HG03460 (cell line): Measurements from ENCODE around the gene LRRC2.
"Not testable (repeated sequence)": the region's sequence is repeated elsewhere in the genome, so short reads cannot be mapped to it uniquely, and the experiment has no call there.

Experiments used
- ATAC-seq: cut with Tn5 transposase; IDR thresholded peaks from one replicate; pipeline ENCODE4 v1.9.1; 2021; ENCODE audit not compliant: unreplicated experiment

Gene LRRC2

DNA sequence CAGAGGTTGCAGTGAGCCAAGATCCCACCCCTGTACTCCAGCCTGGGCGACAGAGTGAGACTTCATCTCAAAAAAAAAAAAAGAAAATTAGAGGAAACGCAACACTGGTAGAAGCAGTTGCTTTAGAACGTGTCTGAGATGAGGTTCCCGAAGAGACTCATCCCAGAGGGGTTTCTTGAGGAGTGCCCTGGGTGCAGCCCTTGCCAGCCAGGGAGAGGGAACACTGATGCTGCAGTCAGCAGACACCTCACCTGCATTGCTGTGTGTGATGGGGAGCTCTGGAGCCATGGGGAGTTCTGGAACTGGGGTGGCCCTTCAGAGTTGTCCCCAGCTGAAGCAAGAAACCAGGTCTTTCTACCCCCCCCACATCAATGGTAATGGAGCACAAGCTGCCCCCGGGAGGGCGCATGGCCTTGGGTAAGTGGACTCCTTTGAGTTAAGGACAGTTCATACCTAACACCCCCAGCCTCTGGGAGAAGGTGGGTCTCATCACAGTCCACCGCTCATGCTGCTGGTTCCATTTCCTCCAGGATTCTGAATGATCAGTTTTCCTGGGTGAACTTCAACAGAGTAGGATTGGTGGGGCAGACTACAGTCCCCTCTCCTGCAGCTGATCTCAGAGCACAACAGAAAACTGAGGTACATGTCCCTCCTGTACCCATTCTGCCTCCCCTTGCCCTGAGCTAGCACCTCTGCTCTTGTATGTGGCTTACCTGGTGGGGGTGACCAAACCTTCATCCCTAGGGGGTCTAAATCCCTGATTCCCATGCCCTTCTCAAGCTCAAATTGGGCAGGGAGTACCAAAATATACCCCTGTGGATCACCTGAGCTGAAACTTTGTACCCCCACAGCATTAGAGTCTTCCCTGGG, 18.7 kb upstream of the LRRC2 start:
- no peak for ATAC-seq

DNA sequence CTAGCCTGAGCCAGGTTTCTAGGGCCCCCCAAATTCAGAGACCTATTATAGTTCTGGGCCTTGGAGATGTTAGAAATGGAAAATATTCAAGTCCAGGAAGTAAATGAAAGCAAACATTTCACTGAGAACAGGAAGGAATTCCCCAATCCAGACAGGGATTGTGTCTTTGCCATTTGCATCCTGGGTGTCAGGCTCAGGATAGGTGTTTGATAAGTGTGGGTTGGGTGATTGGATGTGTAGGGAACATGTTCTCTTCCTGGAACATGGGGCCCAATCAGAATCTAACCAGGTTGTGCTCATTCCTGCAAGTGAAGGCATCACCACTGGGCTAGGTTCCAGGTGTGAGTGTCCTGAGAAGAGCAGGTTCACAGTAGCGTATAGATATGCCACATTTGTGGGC, 14.6 kb upstream of the LRRC2 start:
- ATAC-seq: no peak

DNA sequence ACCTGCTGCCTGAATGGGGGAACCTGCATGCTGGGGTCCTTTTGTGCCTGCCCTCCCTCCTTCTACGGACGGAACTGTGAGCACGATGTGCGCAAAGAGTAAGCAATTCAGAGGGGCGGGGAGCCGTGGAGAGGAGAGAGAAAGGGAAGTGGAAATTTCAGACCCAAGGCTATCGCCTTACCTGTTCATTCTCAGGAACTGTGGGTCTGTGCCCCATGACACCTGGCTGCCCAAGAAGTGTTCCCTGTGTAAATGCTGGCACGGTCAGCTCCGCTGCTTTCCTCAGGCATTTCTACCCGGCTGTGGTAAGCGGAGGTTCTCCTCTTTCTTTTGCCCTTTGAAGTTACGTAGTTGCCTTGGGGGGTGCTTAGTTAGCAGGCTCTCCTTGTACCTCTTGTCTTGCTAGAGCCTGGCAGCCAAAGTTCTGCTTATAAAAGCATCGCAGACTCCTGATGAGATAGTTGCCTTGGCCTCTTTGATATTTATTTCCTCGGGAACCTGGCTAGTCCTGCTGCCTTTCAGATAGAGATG, 13.7 kb upstream of the LRRC2 start:
- ATAC-seq: no peak

DNA sequence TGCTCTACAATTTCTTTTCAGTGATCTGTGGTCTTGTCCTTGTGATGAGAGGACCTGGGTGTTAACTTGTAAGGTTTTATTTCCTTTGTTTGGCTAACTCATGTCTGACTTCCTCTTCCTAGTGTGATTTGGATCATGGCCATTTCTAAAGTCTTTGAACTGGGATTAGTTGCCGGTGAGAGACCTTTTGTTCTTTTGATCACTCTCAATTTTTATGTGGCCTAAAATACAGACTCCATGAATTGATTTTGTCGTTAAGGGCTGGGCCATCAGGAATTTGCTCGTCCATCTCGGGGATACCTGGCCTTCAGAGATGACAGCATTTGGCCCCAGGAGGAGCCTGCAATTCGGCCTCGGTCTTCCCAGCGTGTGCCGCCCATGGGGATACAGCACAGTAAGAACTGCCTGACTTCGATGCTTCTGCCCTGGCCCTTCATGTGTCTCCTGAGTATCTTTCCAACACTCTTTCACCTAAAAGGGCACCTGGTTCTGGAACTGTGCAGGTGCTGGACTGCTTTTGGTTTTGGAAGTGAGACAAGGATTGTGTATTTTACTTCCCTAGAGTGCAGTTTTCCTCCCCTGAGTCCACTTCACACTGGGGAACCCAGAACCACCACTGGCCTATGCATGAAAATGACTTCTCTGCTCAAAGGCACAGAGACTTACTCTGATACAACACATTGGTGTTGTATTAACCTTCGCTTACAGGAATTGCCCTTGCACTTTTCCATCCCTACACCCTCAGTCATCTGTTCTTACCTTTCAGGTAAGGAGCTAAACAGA, 13.1 kb upstream of the LRRC2 start:
- ATAC-seq: no peak

DNA sequence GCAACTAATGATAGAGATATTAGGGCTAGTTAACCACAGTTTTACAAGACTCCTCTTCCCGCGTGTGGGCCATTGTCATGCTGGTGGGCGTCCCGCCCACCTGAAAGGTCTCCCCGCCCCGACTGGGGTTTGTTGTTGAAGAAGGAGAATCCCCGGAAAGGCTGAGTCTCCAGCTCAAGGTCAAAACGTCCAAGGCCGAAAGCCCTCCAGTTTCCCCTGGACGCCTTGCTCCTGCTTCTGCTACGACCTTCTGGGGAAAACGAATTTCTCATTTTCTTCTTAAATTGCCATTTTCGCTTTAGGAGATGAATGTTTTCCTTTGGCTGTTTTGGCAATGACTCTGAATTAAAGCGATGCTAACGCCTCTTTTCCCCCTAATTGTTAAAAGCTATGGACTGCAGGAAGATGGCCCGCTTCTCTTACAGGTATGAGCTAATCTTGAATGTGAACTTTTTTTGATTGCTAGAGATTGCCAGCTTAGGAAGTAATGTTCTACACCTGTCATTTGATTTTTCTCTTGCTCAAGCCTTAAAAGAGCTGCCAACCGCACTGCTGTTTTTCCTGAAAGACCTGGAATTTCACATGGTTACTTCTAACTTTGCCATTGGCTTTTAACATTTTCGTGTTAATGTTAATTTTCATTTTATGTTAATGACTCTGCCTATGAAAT, 11.6 kb upstream of the LRRC2 start:
- not testable (repeated sequence) for ATAC-seq

DNA sequence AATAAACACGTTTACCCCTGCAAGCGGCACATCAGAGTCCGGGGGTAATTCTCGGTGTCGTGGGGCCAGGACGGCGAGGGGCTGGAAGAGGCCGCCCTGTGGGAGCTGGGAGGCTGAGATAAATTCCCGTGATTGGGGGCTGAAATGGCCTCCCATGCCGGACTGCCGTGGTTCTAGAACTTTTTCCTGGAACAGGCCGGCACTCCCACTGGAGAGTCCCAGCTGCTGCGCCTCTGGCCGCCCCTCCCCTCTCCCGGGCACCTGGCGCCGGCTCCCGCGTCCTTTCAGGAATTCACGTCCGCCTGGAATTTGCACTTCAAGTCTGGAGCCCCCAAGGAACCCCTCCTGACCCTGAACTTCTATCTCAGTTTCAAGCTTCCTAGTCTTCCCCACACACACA, 10.8 kb upstream of the LRRC2 start:
- no peak for ATAC-seq

DNA sequence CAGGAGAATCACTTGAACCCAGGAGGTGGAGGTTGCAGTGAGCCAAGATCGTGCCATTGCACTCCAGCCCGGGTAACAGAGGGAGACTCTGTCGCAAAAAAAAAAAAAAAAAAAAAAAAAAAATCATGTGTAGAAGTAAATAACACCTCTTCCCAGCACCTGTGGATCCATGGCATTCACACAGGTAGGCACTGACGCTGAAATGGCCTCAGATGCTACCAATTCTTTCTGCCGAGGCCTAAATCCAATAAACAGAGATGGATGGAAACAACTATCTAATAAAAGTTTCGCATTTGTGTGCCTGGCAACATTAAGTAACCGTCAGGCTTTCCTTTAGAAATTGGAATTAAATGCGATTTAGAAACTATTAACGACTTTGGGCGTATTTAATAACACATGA, 10.3 kb upstream of the LRRC2 start:
- no peak for ATAC-seq

DNA sequence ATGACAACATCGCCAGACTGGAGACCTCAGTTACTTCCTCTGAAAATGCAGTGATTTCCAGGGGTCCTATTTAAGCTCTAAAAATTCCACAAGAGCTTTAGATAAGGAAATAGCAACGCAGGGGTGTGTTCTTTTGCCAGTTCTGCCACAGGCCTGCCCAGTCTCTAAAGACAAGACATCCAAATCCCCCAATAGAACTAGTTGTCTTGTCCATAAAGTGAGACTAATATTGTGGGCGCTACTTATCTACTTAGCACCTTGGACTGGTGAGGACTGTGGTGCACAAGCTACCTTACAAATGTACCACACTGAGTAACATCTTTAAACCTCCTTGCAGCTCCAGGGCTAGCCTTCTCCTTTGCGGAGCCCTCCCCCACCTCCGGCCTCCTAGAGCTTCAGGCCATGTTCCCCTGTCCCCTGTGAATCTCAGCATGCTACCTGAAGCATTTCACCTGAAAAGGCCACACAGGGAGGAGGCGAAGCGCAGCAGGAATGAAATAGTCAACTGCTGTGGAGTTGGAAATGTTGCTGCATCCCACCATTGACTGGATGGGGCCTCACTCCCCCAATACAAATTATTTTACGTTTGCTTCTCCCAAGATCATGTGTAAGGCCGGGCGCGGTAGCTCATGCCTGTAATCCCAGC, 9.6 kb upstream of the LRRC2 start:
- ATAC-seq: no peak

DNA sequence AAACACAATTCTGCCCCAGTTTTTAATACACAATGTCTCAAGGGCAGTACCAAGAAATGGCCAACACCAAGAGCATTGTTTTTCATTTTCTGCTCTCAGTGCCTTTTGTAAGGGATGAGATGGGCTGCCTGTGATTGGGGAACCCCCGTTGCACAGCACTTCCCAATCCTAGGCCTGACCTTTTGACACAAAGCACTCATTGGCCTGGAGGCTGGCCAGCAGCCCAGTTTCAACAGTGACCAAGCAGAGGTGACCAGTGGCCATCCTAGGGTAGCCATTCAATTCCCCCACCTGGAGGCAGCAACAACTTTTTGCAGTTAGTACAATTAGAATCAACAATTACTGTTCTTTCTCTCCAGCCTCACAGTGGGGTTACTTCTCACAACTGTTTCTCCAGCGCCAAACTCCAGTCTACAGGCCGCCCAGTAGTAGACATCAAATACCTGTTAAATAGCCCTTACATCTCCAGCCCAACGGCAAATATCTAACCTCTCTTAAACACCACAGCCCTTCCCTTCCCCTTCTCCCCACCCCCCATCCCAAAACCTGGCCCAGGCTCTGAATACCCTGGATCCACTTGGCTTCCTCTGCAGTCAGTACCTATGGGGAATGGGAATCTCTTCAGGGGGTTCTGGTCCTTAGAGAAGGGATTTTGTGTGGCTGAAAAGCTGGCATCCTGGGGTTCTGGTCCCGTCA, 8.9 kb upstream of the LRRC2 start:
- no peak for ATAC-seq

DNA sequence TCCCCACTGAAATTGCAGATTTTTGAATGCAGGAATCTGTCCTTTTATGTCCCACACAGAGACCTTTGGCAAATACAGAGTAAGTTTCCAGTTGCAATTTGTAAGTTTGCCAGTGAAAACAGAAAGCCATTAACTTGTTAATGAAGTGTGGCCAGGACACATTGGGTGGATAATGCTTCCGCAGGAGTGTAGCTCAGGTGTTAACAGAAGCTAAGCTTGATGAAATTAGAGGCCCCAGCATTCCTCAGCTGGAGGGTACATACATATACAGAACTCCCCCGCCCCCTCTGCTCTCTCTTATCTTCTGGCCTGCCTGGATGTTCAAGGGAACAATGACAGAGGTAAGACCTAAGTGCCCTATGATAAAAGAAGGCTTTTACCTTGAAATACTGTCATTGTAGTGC, 8.1 kb upstream of the LRRC2 start:
- no peak for ATAC-seq

DNA sequence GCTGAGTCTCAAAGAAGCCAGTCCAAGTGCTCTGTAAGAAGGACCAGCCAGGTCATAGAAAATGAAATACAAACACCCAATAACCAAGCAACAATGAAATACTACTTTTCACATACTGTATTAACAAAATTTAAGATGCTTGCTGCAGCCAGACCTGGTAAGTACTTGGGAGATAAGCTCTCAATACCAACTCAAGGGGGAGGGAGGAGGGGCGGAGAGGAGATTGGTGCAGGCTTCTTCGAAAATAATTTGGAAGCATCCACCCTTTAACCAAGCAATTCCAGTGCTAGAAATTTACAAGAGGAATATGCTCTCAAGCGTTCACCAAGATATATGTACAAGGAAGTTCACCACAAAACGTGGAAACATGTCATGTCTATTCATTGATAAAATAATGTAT, 7.6 kb upstream of the LRRC2 start:
- no peak for ATAC-seq

DNA sequence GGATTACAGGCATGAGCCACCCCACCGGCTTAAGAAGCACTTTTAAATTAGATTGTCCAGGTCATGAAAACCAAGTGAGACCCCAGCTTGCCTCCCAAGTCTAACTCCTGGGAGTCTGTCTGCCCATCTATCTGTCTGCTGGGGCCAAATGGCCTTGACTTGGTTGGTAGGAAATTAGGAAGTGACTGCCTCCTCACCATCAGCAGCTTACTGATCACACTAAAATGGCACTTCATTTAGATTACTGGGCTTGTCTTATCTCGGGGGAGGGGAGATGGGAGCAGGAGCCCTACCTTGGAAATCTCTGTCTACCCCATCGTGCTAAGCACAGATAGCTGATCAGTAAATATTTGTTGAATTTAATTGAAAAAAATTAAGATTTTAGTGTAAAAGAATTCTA, 5.6 kb upstream of the LRRC2 start:
- no peak for ATAC-seq

DNA sequence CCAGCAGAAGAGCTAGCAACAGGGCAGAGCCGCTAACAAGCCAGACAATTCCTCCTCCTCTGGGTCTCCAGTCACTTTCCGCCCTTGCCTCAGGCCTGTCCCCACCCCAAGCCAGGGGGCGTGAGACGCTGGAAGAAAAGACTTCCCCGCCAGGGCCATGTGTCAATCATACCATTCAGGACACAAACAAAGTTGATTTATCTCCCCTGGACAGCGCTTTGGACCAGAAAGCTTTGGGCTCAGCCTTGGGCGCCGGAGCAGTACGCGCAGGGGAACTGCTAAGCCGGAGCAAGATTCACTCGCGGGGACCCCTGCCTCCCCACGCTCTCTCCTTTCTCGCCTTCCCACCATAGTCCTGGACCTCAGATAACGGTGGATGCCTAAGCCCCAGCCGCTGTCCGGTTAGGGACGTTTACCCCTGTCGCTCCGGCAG, 479 bp downstream of the LRRC2 start:
- no peak for ATAC-seq

DNA sequence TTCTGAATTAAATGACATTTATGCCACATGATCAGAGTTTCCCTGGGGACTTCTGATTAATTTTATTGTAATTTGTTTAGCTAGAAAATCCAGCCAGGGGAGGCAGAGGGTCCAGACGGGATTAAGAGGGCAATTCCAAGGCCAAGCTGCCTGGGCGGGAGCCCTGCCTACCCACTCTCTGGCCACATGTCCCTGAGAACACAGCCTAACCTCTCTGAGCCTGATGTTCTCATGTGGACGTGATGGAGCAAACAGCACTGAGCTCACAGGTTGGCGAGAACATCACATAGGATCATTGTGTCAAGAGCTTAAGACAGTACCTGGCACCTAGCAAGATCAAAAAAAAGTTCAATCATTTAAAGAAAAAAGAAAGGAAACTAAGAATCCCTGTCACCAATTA, 1.0 kb downstream of the LRRC2 start:
- no peak for ATAC-seq

DNA sequence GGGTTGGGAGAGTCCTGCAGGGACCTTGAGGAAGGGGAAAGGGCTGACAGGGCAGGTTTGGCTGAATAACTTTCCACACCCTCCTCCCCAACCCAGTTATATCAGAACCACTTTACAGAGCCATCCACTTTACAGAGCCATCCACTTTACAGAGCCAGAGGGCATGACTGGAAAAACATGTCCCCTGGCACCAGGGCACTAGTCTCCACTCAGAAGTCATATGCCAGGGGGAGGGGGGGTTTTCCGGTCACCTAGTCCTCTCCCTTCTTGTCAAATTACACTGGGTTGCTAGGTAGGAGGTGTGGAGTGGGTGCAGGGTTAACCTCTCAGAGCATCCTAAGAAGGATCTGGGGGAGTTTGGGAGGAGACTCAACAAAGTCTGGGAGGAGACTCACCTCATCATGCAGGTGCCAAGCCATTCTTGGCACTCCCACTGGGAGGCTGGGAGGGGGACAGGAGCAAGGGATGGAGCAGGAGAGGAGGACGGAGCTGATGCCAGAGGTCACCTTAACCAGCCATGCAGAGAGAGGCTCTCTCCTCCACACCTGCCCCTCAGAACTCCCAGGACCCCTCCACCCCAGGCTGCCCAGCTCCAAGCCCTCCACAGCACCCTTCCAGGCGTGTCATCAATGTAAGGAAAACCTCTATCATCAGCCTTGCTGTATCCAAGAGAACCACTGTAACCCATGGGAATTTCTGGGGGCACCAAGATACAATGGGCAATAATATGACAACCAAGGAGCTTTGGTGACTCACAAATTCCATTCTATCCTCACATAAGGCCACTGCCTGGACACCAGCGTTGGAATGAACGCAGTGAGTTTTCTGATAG, 1.7 kb downstream of the LRRC2 start:
- ATAC-seq: no peak

DNA sequence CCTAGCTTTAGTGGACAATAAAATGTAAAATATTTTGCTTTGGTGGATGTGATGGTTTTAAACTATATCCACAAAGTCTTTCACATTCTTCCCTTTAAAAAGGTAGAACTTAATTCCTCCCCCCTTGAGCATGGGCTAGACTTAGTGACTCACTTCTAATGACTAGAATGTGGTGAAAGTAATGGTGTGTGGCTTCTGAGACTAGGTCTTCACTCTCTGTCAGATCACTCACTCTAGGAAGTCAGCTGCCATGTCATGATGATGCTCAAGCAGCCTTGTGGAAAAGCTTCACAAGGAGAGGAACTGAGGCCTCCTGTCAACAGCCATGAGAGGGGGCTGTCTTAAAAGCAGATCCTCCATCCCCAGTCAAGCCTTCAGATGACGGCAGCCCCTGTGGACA, 4.2 kb downstream of the LRRC2 start:
- ATAC-seq: no peak

DNA sequence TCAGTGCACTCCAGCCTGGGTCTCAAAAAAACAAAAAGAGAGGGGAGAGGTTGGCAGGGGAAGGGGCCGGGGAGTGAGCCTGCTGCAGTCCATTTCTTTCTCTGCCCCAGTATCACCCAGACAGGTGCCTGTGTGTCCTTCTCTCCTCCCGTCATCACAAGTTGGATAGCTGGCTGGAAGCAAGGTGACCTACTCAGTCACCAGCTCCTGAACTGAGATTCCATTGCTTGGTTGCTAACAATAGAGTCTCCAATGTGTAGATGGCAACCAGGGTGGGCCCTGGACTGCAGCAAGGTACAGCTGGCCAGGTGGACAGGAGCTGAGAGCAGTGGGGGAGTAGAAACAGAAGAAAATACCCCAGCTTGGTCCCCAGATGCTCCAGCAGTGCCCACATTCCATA, 4.6 kb downstream of the LRRC2 start:
- no peak for ATAC-seq

DNA sequence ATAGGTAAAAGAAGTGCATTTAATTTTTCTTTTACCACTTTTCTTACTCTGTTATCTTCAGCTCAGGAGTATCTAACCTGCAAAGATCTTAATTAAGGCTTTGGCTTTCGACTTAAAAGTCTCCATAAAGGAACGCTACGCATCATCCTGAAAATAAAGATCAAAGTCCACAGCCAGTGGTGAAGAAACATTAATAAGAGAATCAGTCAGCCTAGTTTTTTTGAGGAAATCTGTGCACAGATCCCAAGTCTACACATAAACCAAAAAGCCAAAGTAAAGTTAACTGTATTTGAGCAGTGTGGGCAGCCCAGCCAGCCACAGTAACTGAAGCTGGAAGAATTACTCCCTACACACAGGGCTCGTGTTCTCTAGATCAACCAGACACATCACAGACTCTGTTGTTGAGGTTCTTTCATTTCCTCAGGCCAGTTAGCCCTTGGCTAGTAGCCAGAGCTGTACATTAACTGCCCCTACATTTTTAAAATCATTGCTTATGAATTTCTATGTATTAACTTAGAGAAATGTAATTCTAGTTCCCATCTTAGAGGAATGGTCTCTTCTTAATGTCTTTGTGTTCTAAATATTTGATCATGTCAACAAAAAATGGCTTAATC, 6.9 kb downstream of the LRRC2 start:
- no peak for ATAC-seq
